ENCODE measurements around the gene RHEB. TPM values are rescaled to one million over a fixed set of nuclear protein-coding genes. Genes with fewer than 3 reads are reported as not detected.

Gene RHEB
- total RNA-seq, 1 experiment from 2014 or later, result 114 TPM

GRCh38 chr7:151444632-151445031 is 75.1 kb downstream of the RHEB start:
- Histone ChIP-seq H4K5ac (ENCODE audit: insufficient read length, low read depth, low read length) (no peak overlapping the region), H3K4ac (ENCODE audit: low read depth, low read length) (no peak overlapping the region), H3K27ac (ENCODE audit: insufficient read length, low read depth, low read length) (no peak overlapping the region), H3T11ph (ENCODE audit: low read length) (no peak overlapping the region), H2BK12ac (ENCODE audit: insufficient read length, low read depth, low read length) (no peak overlapping the region), H3K56ac (ENCODE audit: insufficient read length, low read depth, low read length) (no peak overlapping the region), H3K9me3 (ENCODE audit: control insufficient read depth, low read depth, low read length) (no peaks in the 10 kb centered on the region), H2BK120ac (ENCODE audit: low read depth, low read length, poor library complexity, severe bottlenecking) (no peak overlapping the region), H3K23me2 (ENCODE audit: insufficient read length, low read depth, low read length, poor library complexity, severe bottlenecking) (peaks cover 16% of the 10 kb centered on the region), H4K8ac (replicated peaks; ENCODE audit: insufficient read length, low read depth, low read length) (no peak overlapping the region), H2BK20ac (ENCODE audit: low read depth, low read length, poor library complexity, severe bottlenecking) (no peak overlapping the region), H2BK15ac (ENCODE audit: low read depth, low read length) (no peak overlapping the region), H2BK5ac (ENCODE audit: insufficient read length, low read length) (no peak overlapping the region), H4K20me1 (ENCODE audit: control insufficient read depth, insufficient read depth, insufficient read length) (no peaks in the 10 kb centered on the region), H3K4me2 (ENCODE audit: insufficient read depth, insufficient read length, low read length) (no peak overlapping the region), H3K23ac (ENCODE audit: insufficient read length, low read depth, low read length) (no peak overlapping the region), H4K91ac (ENCODE audit: insufficient read length, low read depth, low read length) (no peak overlapping the region), H3K4me1 (ENCODE audit: insufficient read depth, low read length) (no peaks in the 10 kb centered on the region; the same call in 1 of the 2 replicates), H3K79me2 (ENCODE audit: insufficient read depth, low read length) (no peaks in the 10 kb centered on the region), H2AK5ac (ENCODE audit: insufficient read length, low read length) (no peak overlapping the region), H3K27me3 (ENCODE audit: insufficient read depth, low read length) (no peaks in the 10 kb centered on the region; the same call in 1 of the 2 replicates), H3K9ac (ENCODE audit: extremely low read depth, insufficient read length, low read length) (no peak overlapping the region), H3K14ac (ENCODE audit: insufficient read depth, low read length) (no peak overlapping the region), H3K18ac (ENCODE audit: insufficient read length, low read depth, low read length) (no peak overlapping the region), H2AFZ (ENCODE audit: low read length) (no peak overlapping the region), H3K79me1 (ENCODE audit: insufficient read depth, low read depth, low read length, poor library complexity, severe bottlenecking) (no peaks in the 10 kb centered on the region)
- no peak for DNase-seq
- Mint-ChIP-seq H3K4me3 (no peak overlapping the region), H3K27me3 (ENCODE audit: low read depth) (peaks cover 14% of the 10 kb centered on the region), H3K4me1 (peaks cover 12 to 23% of the 10 kb centered on the region in 2 experiments), H3K27ac (no peak overlapping the region), H3K9me3 (no peaks in the 10 kb centered on the region), H3K36me3 (ENCODE audit: insufficient read depth in 1 of 3, low read depth in 3 of 3) (no peaks in the 10 kb centered on the region)
- WGBS (ENCODE audit: extremely low coverage, insufficient read length, low lambda C conversion rate), result no CpG with 5 or more reads among the region's 1 CpG
- no peak for TF ChIP-seq CTCF (conservative IDR thresholded peaks at IDR 0.05)

Data from H9 (cell line).